Measurements from ENCODE around the gene ZNF79.

Gene ZNF79

GRCh38 chr9:127398715-127399400 is 25.3 kb upstream of the ZNF79 start:
- no peak for DNase-seq (ENCODE audit: low spot score)

- DNase-seq (ENCODE audit: low spot score): no peak
These were observed 24.4 kb upstream of the ZNF79 start for GRCh38 chr9:127399736-127400269.

GRCh38 chr9:127402401-127403090 is 21.6 kb upstream of the ZNF79 start:
- DNase-seq (ENCODE audit: low spot score): no peak

GRCh38 chr9:127403507-127404192 is 20.5 kb upstream of the ZNF79 start:
- no peak for DNase-seq (ENCODE audit: low spot score)

- no peak for DNase-seq (ENCODE audit: low spot score)
These were observed 19.6 kb upstream of the ZNF79 start for GRCh38 chr9:127404631-127405030.

GRCh38 chr9:127405344-127406125 is 18.6 kb upstream of the ZNF79 start:
- no peak for DNase-seq (ENCODE audit: low spot score)

GRCh38 chr9:127406799-127407491 is 17.2 kb upstream of the ZNF79 start:
- DNase-seq (ENCODE audit: low spot score): no peak

GRCh38 chr9:127407492-127407843 is 16.7 kb upstream of the ZNF79 start:
- DNase-seq (ENCODE audit: low spot score): no peak

- DNase-seq (ENCODE audit: low spot score): no peak
These were observed 13.1 kb upstream of the ZNF79 start for GRCh38 chr9:127411122-127411521.

GRCh38 chr9:127415141-127415540 is 9.0 kb upstream of the ZNF79 start:
- no peak for DNase-seq (ENCODE audit: low spot score)

- DNase-seq (ENCODE audit: low spot score): no peak
These were observed 8.5 kb upstream of the ZNF79 start for GRCh38 chr9:127415657-127416056.

- no peak for DNase-seq (ENCODE audit: low spot score)
These were observed 6.8 kb upstream of the ZNF79 start for GRCh38 chr9:127417131-127418036.

- peak; percentile 36 for DNase-seq (ENCODE audit: low spot score)
These were observed 6.1 kb upstream of the ZNF79 start for GRCh38 chr9:127418037-127418471.

- DNase-seq (ENCODE audit: low spot score): no peak
These were observed 4.8 kb upstream of the ZNF79 start for GRCh38 chr9:127419348-127419747.

GRCh38 chr9:127421057-127421456 is 3.1 kb upstream of the ZNF79 start:
- no peak for DNase-seq (ENCODE audit: low spot score)

GRCh38 chr9:127422133-127422782 is 1.9 kb upstream of the ZNF79 start:
- DNase-seq (ENCODE audit: low spot score): no peak

GRCh38 chr9:127422787-127423186 is 1.4 kb upstream of the ZNF79 start:
- DNase-seq (ENCODE audit: low spot score): no peak

GRCh38 chr9:127423476-127423933 is 677 bp upstream of the ZNF79 start:
- no peak for DNase-seq (ENCODE audit: low spot score)

- no peak for DNase-seq (ENCODE audit: low spot score)
These were observed 456 bp downstream of the ZNF79 start for GRCh38 chr9:127424676-127424999.

- DNase-seq (ENCODE audit: low spot score): no peak
These were observed 2.6 kb downstream of the ZNF79 start for GRCh38 chr9:127426756-127427155.

Measured in germinal center (tissue), 1 donor.